ENCODE results near the gene PDZD7.

GRCh38 chr10:101020427-101021075, 10.4 kb downstream of the PDZD7 start:
- TF ChIP-seq POLR2A (IDR thresholded peaks at IDR 0.05) (no peak), CTCF (IDR thresholded peaks at IDR 0.05) (no peak), POLR2AphosphoS5 (IDR thresholded peaks at IDR 0.05) (no peak)

Data from stomach (tissue), 4 donors.